NCI-H226 (cell line): Measurements from ENCODE around the gene CTNND2.

Source experiments
- DNase-seq: peaks from one replicate; pipeline ENCODE4 v3.0.0-alpha.2; 2015

Gene CTNND2

DNA sequence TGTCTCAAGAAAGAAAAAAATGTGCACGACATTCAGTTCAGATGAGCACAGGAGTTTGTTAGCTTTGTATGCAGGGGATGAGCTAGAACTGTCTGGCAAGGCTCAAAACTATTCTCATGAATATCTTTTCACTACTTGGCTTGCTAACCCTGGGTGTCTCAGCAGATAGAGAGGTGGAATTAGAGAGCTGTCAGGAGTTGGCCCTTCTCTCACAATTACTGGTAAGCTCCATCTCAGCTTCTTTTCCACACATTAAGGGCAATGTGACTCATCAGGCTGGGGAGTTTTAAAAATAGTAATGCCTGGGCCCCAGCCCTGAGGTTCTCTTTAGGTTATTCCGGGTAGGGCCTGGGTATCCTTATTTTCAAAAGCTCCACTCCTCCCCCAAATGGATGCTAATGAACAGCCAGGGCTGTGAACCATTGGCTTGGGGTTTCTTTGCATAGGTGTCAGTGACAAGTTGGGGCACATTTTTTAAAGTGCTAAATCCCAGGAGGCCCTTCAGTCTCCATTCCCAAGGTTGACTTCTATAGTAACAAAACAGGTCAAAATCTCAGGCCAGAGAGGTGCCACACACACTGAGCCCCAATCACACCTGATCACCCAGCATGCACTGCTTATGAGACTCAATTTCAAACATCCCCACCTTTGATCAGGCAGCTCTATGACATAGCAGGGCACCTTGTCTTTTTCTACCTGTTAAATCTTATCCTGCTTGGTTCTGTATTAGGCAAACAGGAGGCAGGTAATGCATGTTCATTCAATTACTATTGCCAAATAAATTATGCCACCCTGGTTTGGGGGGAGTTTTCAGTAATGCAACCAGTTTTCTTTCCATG is 903.5 kb downstream of the CTNND2 start:
- no peak for DNase-seq

DNA sequence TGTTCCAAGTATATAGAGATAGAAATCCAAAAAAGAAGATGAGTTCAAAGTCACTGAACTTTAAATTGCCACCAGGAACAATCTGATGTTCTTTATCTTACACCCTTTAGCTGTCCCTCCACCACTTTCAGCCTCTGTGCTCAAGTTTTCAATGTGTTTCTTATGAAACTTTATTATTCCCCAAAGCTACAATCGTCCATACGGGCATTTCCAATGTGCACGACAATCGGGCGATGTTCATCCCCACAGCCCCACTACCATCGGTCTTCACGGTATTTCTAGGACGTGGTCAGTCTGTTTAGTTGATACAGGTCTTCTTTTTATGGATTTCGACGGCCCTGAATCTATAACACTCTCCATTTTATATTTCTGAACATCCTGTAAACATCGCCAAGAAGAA is 904.5 kb downstream of the CTNND2 start:
- DNase-seq = no peak

DNA sequence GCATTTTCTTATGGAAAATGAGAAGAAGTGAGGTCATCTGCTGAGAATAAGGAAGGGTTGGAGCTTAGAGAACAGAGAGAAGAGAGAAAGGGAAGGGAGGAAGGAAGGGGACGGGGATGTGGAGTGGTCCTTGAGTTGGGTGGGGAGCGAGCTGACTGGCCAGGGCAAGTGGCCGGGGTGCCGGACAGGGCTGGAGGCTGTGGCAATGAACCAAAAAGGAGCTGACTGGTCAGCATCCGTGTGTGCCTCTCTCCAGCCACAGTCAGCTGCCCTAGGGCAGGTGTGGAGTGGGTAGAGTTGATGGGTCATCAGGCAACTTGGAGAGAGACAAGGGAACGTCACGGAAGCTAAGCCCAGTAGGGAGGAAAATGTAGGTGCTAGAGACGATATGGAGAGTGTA is 908.4 kb downstream of the CTNND2 start:
- no peak for DNase-seq

DNA sequence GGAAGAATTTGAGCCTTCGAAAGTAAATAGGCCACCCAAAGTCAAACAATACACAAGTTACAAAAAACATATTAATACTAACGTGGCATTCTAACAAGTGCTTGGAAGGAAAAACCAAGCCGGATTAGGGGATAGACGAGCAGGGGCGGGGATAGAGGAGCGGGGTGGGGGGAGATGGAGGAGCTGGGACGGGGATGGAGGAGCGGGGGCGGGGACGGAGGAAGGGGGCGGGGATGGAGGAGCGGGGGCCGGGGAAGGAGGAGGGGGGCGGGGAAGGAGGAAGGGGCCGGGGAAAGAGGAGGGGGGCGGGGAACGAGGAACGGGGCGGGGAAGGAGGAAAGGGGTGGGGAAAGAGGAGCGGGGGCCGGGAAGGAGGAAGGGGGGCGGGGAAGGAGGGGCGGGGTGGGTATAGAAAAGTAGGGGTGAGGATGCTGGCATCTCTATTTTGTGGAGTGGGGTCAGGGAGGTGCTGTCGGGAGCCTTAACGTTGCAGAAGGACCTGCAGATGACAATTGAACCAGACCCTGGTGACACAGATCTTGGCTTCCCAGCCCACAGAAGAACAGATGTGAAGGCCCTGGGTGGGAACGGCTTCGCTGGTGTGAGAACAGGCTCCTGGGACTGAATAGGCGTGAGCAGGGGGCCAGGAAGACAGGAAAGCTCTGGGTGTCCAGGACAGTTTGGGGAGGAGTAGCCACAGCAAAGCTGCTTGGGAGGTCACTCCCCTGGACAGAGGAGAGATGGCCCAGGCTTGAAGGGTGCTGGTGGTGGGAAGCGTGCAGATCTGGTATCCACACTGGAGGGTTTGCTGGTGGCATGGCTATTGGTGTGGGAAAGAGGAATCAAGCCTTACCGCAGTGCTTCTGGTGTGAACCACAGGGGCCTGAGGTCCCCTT is 909.9 kb downstream of the CTNND2 start:
- DNase-seq = no peak

DNA sequence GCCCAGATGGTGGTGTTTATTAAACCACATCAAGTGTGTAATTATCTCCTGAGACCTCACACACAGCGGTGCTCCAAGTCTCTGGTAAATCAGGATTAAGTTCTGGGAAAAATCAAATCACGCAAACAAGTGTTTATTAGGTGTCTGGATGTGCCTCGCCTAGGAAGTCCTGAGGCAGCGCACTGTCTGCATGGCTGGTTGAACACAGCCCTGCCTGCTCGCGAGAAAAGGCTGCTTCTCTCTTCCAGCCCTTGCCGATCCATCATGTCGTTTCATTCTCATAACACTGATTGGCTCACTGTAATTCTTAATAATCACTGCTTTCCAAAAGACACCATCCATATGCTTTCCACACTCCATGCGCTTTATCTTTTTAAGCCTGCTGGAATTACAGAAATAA is 913.6 kb downstream of the CTNND2 start:
- DNase-seq = no peak

DNA sequence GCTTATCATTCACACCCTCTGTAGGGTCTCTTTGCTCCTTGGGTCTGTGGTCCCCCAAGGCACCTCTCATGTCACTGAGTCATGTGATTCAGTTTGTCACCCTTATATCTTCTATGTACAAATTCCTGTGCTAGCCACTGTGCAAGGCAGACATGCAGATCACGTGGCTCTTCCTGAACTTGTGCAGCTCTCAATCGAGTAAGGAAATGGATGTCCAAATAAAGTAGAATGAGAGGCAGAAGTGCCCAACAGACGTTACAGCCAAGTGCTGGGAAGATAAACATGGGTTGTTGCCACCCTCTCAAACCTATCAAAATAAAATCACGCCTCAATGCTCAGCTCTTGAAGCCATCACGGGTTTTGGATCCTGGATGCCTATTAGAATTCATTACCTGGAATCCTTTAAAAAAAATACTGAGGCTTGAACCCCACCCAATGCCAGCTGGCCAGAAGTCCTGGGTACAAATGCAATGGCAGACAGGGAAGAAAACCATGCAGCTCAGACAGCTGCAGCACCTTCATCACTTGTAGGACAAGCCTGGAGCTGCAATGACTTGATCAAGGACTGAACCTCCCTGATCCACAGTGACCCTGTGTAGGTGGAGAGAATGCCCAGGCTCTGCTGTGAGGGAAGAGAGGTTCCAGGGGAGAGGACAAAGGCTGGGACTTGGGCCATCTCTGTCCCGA is 914.5 kb downstream of the CTNND2 start:
- DNase-seq = no peak

DNA sequence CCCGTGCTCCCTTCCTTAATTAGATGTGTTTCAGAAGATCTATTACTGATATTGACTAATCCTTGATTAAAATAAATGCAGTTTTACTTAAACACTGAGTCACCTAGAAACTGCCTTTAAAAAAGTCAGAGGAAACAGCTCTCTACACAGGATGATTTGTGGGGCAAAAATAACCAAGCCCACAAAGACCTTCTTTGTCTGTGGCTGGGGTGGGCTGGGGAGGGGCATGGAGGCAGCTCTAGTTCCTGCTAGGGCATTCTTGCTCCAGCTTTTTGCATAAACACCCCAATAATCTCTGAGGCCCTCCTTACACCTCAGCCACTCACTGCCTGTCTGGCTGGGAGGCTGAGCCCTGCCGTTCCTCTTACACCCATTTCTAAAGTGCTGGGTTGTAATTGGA is 915.6 kb downstream of the CTNND2 start:
- DNase-seq = no peak

DNA sequence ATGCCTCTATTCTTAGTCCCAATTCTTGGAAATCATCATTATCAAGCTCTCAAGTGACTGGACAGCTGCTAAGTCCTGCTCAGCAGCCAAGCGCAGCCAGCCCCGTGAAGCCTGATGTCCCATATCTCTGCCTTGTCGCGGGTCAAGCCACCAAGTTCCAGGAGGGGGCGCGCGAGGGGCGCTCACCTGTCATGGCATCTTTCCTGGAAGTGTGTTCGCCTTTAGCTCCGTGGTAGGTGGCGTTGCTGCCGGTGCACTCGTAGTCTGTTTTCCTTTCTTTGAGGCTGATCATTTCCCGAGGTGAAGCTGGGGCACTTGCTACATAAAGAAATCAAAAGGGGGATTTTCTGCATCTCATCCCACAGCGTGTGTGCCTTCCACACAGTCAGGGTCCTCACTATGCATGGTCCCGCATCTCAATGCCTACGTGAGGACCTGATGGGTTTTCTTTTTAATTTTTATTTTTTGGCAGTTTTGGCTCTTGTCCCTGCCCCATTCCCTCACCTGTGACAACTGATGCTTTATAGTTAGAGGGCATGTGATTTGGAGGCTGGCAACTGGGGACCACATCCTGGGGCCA is 916.2 kb downstream of the CTNND2 start:
- no peak for DNase-seq

DNA sequence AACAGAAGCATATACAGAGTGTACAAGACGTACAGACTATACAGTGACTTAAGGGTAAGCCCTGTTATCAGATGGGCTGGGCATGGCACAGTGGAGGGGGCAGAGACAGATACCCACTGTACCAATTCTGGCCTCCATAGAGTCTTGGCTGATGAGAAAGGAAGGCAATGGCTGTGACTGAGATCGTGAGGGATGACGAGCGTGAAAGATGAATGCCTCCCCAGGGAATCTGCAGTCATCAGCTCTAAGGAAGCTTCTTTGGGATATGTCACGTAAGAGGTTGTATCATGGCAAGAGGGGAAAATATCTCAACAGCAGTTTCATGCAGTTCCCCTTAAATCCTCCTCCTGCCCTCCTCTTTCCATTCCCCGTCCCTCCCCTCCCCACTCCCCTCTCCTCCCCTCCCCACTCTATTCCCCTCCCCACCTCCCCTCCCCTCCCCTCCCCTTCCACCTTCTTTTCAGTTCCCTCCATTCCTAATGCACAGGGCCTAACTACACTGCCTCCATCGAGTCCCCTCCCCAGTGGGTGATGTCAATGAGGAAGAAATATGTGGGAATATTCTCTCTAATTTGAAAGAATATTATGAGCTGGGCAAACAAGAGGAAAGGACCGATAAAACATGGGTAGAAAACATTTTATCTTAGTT is 916.8 kb downstream of the CTNND2 start:
- DNase-seq = no peak

DNA sequence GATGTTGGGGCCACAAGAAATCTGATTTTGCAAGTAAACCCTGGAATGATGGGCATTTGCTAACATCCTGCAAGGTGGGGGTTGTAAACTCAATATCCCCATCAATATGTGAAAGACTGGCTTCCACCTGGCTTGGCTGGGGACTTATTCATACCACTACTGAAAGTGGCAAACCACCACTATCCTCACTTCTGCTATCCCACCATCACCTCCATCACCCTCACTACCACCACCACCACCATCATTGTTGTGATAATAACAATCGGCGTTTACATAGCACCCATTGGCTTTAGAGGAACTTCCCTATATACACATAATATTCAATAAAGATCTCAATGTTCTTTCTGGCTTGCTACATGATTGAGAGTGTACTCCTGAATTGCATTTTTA is 918.5 kb downstream of the CTNND2 start:
- DNase-seq = no peak

DNA sequence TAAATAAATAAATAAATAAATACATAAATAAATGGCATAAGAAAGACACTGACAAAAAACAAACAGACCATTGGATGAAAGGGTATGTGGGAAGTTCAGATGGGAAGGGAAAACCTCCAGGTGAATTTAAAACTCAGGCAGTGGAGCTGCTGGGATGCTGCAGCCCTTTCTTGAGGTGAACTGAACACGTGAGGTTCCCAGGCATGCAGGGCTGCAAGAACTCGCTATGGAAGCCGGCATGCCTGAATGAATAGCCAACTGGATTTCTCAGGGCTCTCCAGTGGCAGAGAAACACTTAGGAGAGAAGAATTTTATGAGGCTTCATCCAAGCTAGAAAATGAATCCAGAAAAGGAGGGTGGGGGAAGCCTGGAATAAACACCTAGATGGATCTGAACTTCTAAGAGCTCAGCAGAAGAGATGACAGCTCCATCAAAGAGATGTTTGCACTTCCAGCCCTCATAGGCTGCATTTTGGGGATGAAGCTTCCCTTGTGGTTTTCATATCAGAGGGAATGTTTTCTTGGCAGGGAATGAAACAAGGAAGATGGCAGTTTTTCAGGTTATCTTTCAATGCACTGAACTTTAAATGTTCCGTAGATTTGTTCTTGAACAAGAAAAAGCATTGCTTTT is 919.0 kb downstream of the CTNND2 start:
- DNase-seq = no peak

DNA sequence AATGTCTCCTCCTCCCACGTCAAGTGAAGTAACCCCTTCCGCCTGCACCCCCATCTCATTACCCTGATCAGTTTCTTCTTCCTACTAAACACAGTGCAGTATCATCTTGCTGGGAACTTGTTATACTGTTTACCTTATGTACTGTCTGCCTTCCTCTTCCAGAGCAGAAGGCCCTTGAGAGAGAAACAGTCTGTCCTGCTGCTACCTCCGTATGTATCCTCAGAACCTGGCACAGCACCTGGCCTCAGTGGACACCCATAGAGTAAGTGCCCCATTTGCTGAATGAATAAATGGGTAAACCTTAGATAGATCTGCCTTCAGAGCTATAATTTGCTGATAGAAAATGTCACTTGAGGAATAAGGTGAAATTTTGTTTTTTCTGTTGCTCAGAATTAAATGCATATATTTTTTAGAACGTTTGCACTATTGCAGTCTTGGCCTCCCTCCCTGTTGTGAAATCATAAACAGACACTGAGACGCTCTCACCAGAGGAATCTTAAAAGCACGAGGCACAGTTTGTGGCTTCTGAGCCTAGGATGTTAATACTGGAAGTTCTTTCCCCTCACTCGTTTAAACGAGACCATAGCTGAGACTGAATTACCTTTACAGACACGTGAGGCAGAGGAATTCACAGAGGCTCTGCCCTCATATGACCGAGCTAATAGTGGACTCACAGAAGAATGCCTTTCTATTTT is 920.1 kb downstream of the CTNND2 start:
- no peak for DNase-seq

DNA sequence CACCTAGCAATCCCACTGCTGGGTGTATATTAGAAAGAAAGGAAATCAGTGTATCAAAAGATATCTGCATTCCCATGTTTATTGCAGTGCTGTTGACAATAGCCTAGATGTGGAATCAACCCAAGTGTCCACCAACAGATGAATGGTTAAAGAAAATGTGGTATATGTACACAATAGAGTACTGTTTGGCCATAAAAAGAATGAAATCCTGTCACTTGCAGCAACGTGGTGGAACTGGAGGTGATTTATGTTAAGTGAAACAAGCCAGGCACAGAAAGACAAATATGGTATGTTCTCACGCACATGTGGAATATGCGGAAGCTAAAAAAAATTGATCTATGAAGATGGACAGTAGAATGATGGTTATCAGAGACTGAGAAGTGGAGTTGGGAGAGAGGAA is 921.6 kb downstream of the CTNND2 start:
- no peak for DNase-seq

DNA sequence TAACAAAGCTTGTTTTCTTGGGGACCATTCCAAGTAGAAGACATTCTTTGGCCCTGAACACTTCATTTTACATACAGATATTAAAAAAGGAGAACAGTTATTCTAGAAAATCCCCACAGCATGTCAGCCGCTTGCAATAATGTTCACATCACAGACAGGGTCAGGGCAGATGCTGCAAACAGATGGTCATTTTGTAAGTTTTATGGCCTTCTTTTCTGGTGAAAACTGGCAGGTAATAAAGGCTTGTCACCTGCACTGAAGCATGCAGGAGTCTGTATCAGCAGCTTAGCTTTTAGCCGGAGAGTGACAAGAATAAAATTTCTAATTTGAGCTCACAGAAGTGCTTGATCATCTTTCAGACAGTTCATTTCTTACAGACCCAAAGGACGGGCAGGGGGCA is 922.3 kb downstream of the CTNND2 start:
- DNase-seq = no peak

DNA sequence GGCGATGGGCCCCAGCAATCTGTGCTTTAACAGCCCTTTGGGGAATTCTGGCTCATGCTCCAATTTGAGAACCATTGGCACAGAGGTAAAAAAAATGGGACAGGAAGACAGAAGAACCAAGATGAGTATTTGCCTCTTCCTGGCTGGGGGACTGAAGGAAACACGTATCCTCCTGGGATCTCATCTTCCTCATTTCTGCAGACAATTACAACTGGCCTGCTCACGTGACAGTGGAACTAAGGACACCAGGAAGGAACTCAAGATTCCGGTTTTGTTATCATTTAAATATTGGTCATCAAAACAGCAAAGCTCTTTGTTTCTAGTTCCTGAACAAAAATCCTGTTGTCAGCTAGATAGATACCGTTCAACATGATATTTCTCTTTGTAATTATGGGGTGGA is 927.2 kb downstream of the CTNND2 start:
- no peak for DNase-seq

DNA sequence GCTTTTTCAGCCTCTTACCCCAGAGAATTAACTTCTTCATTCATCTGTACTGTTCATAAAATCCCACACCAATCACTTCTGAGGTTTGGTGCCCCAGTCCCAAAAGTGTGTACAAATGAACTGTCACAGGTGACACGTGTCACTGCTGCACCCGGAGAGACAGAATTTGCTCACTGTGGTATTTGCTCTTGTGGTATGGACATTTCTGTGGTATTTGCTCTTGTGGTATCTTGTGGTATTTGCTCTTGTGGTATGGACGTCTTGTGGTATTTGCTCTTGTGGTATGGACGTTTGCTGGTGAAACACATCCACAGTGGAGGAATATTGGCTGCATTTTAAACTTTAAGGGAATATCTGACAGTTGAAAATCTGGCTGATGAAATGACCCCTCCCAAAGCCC is 928.3 kb downstream of the CTNND2 start:
- DNase-seq = no peak

DNA sequence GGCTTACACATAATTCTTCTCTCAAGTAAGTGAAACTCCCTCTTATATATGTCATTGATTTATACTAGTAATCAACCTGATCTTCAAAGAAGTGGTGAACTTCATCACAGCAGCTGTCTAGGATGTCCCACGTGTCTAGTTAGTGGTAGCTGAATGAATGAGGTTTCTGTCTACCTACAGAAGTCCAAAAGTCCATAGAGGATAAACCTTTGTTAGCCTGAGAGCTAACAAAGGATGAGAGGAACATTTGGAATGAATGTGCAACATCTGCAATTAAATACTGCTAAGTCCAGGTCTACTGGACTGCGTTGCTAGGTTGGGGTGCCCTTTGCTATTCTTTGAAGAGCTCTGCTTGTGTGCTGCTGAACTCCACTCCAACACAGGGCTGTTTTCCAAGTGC is 929.4 kb downstream of the CTNND2 start:
- DNase-seq = no peak

DNA sequence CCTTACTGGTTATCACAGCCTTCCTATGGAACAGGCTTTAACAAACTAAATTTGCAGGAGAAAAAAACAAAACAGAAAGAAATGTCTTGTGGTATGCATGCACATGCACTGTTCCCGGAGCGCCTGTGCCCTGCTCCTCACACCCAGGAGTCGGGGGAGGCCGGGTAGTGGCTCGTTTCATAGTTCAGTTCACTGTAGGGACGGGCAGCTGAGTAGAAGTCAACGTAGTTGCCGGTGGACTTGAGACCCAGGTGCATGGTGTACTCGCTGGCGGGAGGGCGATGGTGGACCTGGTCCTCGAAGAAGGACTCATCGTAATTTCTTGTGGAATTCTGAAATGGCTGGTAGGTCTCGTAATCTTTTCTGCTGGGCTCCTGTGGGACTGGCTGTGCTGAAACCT is 930.9 kb downstream of the CTNND2 start:
- DNase-seq = no peak

DNA sequence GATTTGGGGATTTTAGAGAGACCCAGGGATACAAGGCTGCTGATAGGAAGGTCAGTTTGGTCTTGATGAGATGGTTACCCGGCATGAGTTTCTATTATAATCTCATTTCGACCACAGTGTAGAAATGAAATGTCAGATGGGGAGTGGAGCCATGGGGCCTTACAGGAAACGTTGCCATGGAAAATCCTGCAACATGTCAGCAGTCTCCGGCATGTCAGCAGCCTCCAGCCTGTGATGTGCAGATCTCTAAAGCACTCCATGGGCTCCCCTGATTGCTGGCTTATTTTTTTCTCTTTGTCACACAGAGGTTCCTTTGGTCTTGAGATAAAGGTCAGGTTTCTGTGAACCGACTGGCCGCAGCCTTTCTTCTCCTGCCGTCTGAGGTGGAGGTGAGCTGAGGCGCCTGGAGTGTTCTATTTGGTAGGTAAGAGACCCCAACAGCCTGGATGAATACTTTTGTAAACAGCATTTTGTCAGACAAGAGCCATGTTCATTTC is 934.5 kb downstream of the CTNND2 start:
- no peak for DNase-seq

DNA sequence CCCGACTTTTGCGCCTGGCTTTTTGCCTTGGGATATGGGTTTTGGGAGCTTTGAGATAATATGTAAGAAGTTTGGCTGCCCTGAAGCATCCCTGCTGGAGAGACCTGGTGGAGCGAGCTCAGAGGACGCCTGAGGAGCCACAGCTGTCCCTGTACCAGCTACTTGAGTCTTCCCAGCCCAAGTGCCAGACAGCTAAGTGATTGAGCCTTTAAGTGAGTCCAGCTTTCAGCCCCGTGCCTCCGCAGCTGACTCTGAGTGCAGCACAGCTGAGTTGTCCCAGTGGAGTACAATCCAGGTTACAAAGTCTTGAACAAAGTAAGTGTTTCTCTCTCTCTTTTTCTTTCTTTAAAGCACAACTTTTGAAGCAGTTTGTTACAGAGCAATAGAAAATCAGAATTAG is 939.4 kb downstream of the CTNND2 start:
- DNase-seq = no peak

DNA sequence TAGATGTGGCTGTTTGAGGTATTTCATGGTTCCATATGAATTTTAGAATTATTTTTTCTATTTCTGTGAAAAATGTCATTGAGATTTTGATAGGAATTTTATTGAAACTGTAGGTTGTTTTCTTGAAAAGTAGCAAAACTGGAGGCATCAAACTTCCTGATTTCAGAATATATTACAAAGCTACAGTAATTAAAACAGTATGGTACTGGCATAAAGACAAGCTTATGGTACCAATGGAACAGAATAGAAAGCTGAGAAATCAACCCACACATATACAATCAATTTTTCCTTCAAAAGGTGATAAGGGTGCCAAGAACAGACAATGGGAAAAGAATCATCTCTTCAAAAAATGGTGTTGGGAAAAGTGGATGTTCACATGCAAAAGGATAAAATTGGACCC is 945.5 kb downstream of the CTNND2 start:
- DNase-seq = no peak
